ENCODE data around the gene ZBED2.
"Not testable (repeated sequence)": the region's sequence is repeated elsewhere in the genome, so short reads cannot be mapped to it uniquely, and the experiment has no call there.

The ZBED2 gene

GRCh38 chr3:111571282-111571681 is 23.9 kb downstream of the ZBED2 start:
- no peak for DNase-seq (ENCODE audit: low read depth)

GRCh38 chr3:111570404-111571030 is 24.6 kb downstream of the ZBED2 start:
- DNase-seq (ENCODE audit: low read depth) = no peak

DNA sequence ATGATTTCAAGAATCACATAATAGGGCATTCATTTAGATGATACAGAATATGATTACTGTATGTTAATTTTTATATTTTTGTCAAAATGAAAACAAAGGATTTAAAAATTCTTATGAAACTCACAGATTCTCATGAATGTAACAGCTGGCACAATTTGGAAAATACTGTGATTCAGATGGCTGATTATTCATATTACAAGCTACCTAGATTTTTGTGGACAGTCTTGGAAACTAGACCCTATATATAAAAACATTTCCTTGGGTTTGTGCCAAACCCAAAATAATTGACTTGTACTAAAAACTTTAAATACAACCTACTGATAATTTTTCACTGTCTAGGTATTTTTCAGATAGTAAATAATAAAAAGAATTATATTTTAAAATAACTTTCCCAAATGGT is 26.2 kb downstream of the ZBED2 start:
- no peak for DNase-seq (ENCODE audit: low read depth)

DNA sequence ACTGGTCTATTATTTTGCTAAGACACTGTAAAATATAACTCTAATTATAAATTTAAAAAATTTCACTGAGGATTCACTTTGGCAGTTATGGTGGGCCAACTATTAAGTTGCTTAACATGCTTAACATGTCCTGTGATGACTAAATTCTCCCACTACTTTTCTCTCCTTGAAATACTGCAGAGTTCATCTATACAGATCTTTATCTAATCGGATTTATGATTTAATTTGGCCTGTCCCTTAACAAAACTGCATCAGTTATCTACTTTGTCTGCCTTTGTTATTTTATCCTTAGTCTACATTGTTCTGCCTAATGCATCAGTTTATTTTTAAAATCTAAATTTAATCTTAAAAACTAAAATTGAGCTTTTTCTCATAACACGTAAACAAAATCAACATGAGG is 26.8 kb downstream of the ZBED2 start:
- no peak for DNase-seq (ENCODE audit: low read depth)

GRCh38 chr3:111566844-111567243 is 28.3 kb downstream of the ZBED2 start:
- no peak for DNase-seq (ENCODE audit: low read depth)

- not testable (repeated sequence) for DNase-seq (ENCODE audit: low read depth)
These were observed 33.2 kb downstream of the ZBED2 start for GRCh38 chr3:111561902-111562301.

- no peak for DNase-seq (ENCODE audit: low read depth)
These were observed 46.4 kb downstream of the ZBED2 start for GRCh38 chr3:111548756-111549155.

GRCh38 chr3:111548092-111548491 is 47.1 kb downstream of the ZBED2 start:
- DNase-seq (ENCODE audit: low read depth) = no peak

GRCh38 chr3:111547631-111548030 is 47.5 kb downstream of the ZBED2 start:
- no peak for DNase-seq (ENCODE audit: low read depth)

DNA sequence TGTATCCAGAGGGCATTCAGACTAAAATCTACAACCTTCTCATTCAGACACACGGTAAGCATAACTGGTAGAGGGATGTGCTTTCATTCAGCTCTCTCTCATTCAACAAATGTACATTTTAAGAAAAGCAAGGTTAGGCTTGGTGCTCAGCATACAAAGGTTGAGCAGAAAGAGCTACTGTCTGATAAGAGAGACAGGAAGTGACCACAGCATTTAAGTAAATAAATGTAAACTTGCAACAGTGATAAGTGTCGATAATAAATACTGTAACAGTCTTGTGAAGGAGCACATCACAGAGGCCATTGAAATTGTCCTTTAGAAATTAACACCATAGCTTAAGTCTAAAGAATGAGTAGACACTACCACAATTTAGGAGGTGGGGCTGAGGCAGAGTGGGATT is 49.8 kb downstream of the ZBED2 start:
- no peak for DNase-seq (ENCODE audit: low read depth)

Measured in stimulated activated CD8-positive, alpha-beta memory T cell treated with anti-CD3 and anti-CD28 coated beads, Interleukin-15, amount 100 ng/mL, for 1 hour (primary cell).